ENCODE data around the gene MACROH2A2. TPM values are rescaled to one million over a fixed set of nuclear protein-coding genes. Genes with fewer than 3 reads are reported as not detected.

Gene MACROH2A2
- total and polyA plus RNA-seq, 2 of the 13 experiments (the other 11 are each of a cell fraction or from before 2014, with no cell fraction given), result 9.8 to 43.1 TPM

GRCh38 chr10:70090951-70091350, 38.3 kb downstream of the MACROH2A2 start (continued):
- TF ChIP-seq DMAP1 (CRISPR knock-in tag; IDR thresholded peaks at IDR 0.05) (peak; percentile 67), PHF5A (CRISPR knock-in tag; IDR thresholded peaks at IDR 0.05; ENCODE audit: low read depth, unreplicated experiment) (no peak), ZNF766 (CRISPR knock-in tag; IDR thresholded peaks at IDR 0.05; ENCODE audit: borderline replicate concordance) (no peak), SOX6 (IDR thresholded peaks at IDR 0.05) (no peak), SOX6 (CRISPR knock-in tag; IDR thresholded peaks at IDR 0.05) (peak; percentile 82), PATZ1 (CRISPR knock-in tag; IDR thresholded peaks at IDR 0.05) (peak; percentile 79), ZNF569 (CRISPR knock-in tag; IDR thresholded peaks at IDR 0.05; ENCODE audit: borderline replicate concordance) (no peak), ZNF672 (CRISPR knock-in tag; IDR thresholded peaks at IDR 0.05) (no peak), ISL2 (CRISPR knock-in tag; IDR thresholded peaks at IDR 0.05) (peak; percentile 51; the same call in 1 of the 2 replicates), CHCHD3 (CRISPR knock-in tag; IDR thresholded peaks at IDR 0.05) (no peak), NFRKB (IDR thresholded peaks at IDR 0.05) (no peak), ZNF512 (CRISPR knock-in tag; IDR thresholded peaks at IDR 0.05) (no peak), ZNF589 (CRISPR knock-in tag; conservative IDR thresholded peaks at IDR 0.05) (no peak), RNF219 (CRISPR knock-in tag; IDR thresholded peaks at IDR 0.05) (no peak)
- TF ChIP-seq, protein P1, sequence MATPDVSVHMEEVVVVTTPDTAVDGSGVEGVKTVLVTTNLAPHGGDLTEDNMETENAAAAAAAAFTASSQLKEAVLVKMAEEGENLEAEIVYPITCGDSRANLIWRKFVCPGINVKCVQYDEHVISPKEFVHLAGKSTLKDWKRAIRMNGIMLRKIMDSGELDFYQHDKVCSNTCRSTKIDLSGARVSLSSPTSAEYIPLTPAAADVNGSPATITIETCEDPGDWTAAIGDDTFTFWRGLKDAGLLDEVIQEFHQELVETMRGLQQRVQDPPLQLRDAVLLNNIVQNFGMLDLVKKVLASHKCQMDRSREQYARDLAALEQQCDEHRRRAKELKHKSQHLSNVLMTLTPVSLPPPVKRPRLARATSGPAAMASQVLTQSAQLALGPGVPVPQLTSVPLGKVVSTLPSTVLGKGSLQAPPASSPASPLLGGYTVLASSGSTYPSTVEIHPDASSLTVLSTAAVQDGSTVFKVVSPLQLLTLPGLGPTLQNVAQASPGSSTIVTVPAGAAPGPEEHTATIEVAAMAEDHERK (CRISPR knock-in tag; IDR thresholded peaks at IDR 0.05; ENCODE audit: low read depth), result no peak
